Gastroesophageal sphincter (tissue), 4 donors: Measurements from ENCODE around the gene SCT. TPM values are rescaled to one million over a fixed set of nuclear protein-coding genes. Genes with fewer than 3 reads are reported as not detected.

ENCODE experiments used
- ATAC-seq: fragments of 150-250 bp; one replicate; pipeline ENCODE4 v1.9.1; 2016; ENCODE audit warnings: mild to moderate bottlenecking, moderate library complexity
- H3K27ac ChIP-seq, 4 donors: fragments of 200-600 bp; sonication (generic) in 3 of 4; 1 replicate in 3 of 4; 2 replicates in 1 of 4; pipeline ENCODE4 v1.5.1; 2016 to 2019
- H3K27me3 ChIP-seq: fragments of 200-600 bp; sonication (generic); one replicate; pipeline ENCODE4 v1.5.1; 2019
- H3K36me3 ChIP-seq, 2 donors: fragments of 200-600 bp; sonication (generic); one replicate each; pipeline ENCODE4 v1.5.1; 2019; ENCODE audit warnings: control low read depth in 1 of 2
- H3K4me1 ChIP-seq, 3 donors: fragments of 200-600 bp; sonication (generic); 1 replicate in 2 of 3; 2 replicates in 1 of 3; pipeline ENCODE4 v1.5.1; 2016 to 2019; ENCODE audit warnings: control low read depth in 2 of 3
- H3K4me3 ChIP-seq, 2 donors: fragments of 200-600 bp; sonication (generic); one replicate each; pipeline ENCODE4 v1.5.1; 2019; ENCODE audit warnings: mild to moderate bottlenecking in 1 of 2, moderate library complexity in 1 of 2
- H3K9me3 ChIP-seq, 3 donors: fragments of 200-600 bp; sonication (generic); one replicate each; pipeline ENCODE4 v1.5.1; 2017 to 2019; ENCODE audit warnings: control low read depth in 2 of 3
- EP300 ChIP-seq: sonication (generic); formaldehyde crosslinking; IDR thresholded peaks from one replicate; pipeline ENCODE4 v1.6.1; 2017; ENCODE audit warnings: antibody characterized with exemption, mild to moderate bottlenecking
- POLR2A ChIP-seq, 2 donors: fragments of 450-650 bp; IDR thresholded peaks; one replicate each; pipeline ENCODE4 v1.6.1; 2017; ENCODE audit warnings: antibody characterized with exemption in 2 of 2, mild to moderate bottlenecking in 2 of 2, moderate library complexity in 1 of 2
- POLR2AphosphoS5 ChIP-seq: sonication (generic); formaldehyde crosslinking; IDR thresholded peaks from one replicate; pipeline ENCODE4 v1.6.1; 2017; ENCODE audit warnings: antibody characterized with exemption
- WGBS, 2 donors: methylation state at CpG; one replicate each; pipeline ENCODE4 v1.1.5; 2018; ENCODE audit warnings: low coverage in 1 of 2; 5-methylcytosine and 5-hydroxymethylcytosine counted together
- total RNA-seq, 4 donors: library from RNA; depleted of rRNA; stranded (reverse); fragments of >200 nt; gene quantifications; one replicate each; pipeline ENCODE4 v1.1.0, GENCODE V29; 2016
- TF ChIP-seq, protein P1 (sequence below), 4 experiments: fragments of 200-600 bp in 2 of 4; fragments of 450-650 bp in 2 of 4; sonication (generic) in 1 of 4; IDR thresholded peaks; one replicate each; pipeline ENCODE4 v1.5.1; 2017 to 2019; ENCODE audit warnings: antibody characterized with exemption in 4 of 4, mild to moderate bottlenecking in 2 of 4, moderate library complexity in 2 of 4

SCT gene
- total RNA-seq, 4 donors from 2014 or later, result not detected

- H3K4me3 ChIP-seq, result no peak overlapping the region
- no peak for TF ChIP-seq EP300
- TF ChIP-seq POLR2AphosphoS5, result no peak
- TF ChIP-seq, protein P1, sequence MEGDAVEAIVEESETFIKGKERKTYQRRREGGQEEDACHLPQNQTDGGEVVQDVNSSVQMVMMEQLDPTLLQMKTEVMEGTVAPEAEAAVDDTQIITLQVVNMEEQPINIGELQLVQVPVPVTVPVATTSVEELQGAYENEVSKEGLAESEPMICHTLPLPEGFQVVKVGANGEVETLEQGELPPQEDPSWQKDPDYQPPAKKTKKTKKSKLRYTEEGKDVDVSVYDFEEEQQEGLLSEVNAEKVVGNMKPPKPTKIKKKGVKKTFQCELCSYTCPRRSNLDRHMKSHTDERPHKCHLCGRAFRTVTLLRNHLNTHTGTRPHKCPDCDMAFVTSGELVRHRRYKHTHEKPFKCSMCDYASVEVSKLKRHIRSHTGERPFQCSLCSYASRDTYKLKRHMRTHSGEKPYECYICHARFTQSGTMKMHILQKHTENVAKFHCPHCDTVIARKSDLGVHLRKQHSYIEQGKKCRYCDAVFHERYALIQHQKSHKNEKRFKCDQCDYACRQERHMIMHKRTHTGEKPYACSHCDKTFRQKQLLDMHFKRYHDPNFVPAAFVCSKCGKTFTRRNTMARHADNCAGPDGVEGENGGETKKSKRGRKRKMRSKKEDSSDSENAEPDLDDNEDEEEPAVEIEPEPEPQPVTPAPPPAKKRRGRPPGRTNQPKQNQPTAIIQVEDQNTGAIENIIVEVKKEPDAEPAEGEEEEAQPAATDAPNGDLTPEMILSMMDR (IDR thresholded peaks at IDR 0.05), result no peak
- no peak for TF ChIP-seq POLR2A (IDR thresholded peaks at IDR 0.05)
- peaks cover 0 to 100% of the 10 kb centered on the region in 2 donors for H3K36me3 ChIP-seq
- H3K27me3 ChIP-seq, result no peaks in the 10 kb centered on the region
- no peaks in the 10 kb centered on the region for H3K9me3 ChIP-seq
- H3K27ac ChIP-seq, result no peak overlapping the region
- H3K4me1 ChIP-seq, result no peaks in the 10 kb centered on the region
- no peak for ATAC-seq
- no CpG with 5 or more reads among the region's 29 CpGs for WGBS, 2 donors
These were observed 29.7 kb downstream of the SCT start for GRCh38 chr11:597166-597725.

DNA sequence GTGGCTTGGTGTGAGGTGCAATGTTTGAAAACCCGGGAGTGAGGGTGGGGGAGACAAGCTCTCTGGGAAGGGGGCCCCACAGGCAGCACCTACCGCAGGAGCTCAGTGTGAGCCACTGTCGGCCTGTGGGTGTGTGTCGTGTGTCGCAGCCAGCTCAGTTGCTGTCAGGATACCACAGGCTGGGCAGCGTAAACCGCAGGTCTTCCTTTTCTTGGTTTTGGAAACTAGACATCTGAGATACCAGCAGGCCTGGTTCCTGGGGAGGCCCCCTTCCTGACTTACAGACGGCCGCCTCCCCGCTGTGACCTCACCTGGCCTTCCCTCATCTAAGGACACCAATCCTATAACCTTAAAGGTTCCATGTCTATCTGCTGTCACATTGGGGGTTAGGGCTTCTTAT is 30.6 kb downstream of the SCT start:
- H3K27me3 ChIP-seq, result no peaks in the 10 kb centered on the region
- TF ChIP-seq POLR2A (IDR thresholded peaks at IDR 0.05), result no peak
- TF ChIP-seq EP300, result no peak
- TF ChIP-seq POLR2AphosphoS5, result no peak
- TF ChIP-seq, protein P1 (IDR thresholded peaks at IDR 0.05), result no peak
- H3K9me3 ChIP-seq, result no peaks in the 10 kb centered on the region
- ATAC-seq, result no peak
- H3K4me3 ChIP-seq, result no peak overlapping the region
- H3K36me3 ChIP-seq, result peaks cover 0 to 100% of the 10 kb centered on the region in 2 donors
- H3K4me1 ChIP-seq, result no peaks in the 10 kb centered on the region
- 81 to 86% methylated on average over 7 to 9 of the region's 10 CpGs for WGBS, 2 donors
- H3K27ac ChIP-seq, result no peak overlapping the region

DNA sequence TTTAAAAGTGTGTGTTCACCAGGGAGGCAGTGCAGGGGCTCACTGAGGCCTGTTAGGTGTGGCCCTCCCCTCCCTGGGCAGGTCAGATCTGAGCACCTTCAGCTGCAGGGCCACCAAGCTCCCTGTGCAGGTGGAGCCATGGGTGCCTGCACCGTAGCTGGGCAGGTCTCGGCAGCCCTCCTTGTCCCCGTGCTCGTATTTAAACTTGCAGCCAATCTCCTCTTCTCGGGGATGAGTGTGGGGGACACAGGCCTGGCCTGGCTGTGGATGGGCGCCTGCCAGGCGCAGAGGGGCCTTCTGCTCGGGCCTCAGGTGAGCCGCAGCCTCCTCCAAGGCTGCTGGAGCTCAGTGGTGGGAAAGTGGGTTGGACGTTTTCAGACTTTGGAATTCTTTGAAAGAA is 31.6 kb downstream of the SCT start:
- Histone ChIP-seq H3K4me3 (no peak overlapping the region), H3K36me3 (peaks cover 0 to 100% of the 10 kb centered on the region in 2 donors), H3K27me3 (no peaks in the 10 kb centered on the region), H3K9me3 (no peaks in the 10 kb centered on the region), H3K4me1 (no peaks in the 10 kb centered on the region), H3K27ac (no peak overlapping the region)
- no peak for ATAC-seq
- 80 to 93% methylated on average over 2 to 3 of the region's 10 CpGs for WGBS, 2 donors
- no peak for TF ChIP-seq POLR2AphosphoS5
- TF ChIP-seq, protein P1 (IDR thresholded peaks at IDR 0.05), result no peak
- no peak for TF ChIP-seq POLR2A (IDR thresholded peaks at IDR 0.05)
- TF ChIP-seq EP300, result no peak

GRCh38 chr11:593347-593746 is 33.6 kb downstream of the SCT start:
- peaks cover 0 to 100% of the 10 kb centered on the region in 2 donors for H3K36me3 ChIP-seq
- H3K9me3 ChIP-seq, result no peaks in the 10 kb centered on the region
- no peak for ATAC-seq
- no peaks in the 10 kb centered on the region for H3K4me1 ChIP-seq
- no peak overlapping the region for H3K27ac ChIP-seq
- no peaks in the 10 kb centered on the region for H3K27me3 ChIP-seq
- WGBS, 2 donors, result 89% methylated on average over 9 of the region's 21 CpGs; no CpG with 5 or more reads in 1 of the 2 donors
- H3K4me3 ChIP-seq, result no peak overlapping the region
- TF ChIP-seq POLR2A (IDR thresholded peaks at IDR 0.05) (no peak), POLR2AphosphoS5 (no peak), EP300 (no peak)
- TF ChIP-seq, protein P1 (IDR thresholded peaks at IDR 0.05), result no peak

GRCh38 chr11:592918-593317 is 34.1 kb downstream of the SCT start:
- H3K27ac ChIP-seq, result no peak overlapping the region
- H3K27me3 ChIP-seq, result no peaks in the 10 kb centered on the region
- no peak for TF ChIP-seq EP300
- H3K9me3 ChIP-seq, result no peaks in the 10 kb centered on the region
- H3K4me3 ChIP-seq, result no peak overlapping the region
- peaks cover 0 to 100% of the 10 kb centered on the region in 2 donors for H3K36me3 ChIP-seq
- no peak for ATAC-seq
- 83 to 96% methylated on average over 5 to 8 of the region's 10 CpGs for WGBS, 2 donors
- no peaks in the 10 kb centered on the region for H3K4me1 ChIP-seq
